HS-5 (cell line): ENCODE data around the gene TPTE.
"Not testable (repeated sequence)": the region's sequence is repeated elsewhere in the genome, so short reads cannot be mapped to it uniquely, and the experiment has no call there.

Source experiments
- DNase-seq: peaks from one replicate; pipeline ENCODE4 v3.0.0-alpha.2; 2012; ENCODE audit warnings: low read depth

The TPTE gene

GRCh38 chr21:10521091-10521598, at the start of gene TPTE:
Gene TPTE, plus strand, starts transcription at chr21:10521583. Its CDS starts 17,141 bp downstream, at chr21:10538724.
- no peak for DNase-seq

- DNase-seq: not testable (repeated sequence)
These were observed 49.4 kb upstream of the TPTE start for GRCh38 chr21:10471999-10472398.

- not testable (repeated sequence) for DNase-seq
These were observed 43.6 kb upstream of the TPTE start for GRCh38 chr21:10477794-10478193.

GRCh38 chr21:10479875-10480274, 41.5 kb upstream of the TPTE start:
- not testable (repeated sequence) for DNase-seq

GRCh38 chr21:10484864-10485263, 36.5 kb upstream of the TPTE start:
- not testable (repeated sequence) for DNase-seq

GRCh38 chr21:10490453-10490852, 30.9 kb upstream of the TPTE start:
- not testable (repeated sequence) for DNase-seq

- no peak for DNase-seq
These were observed 10.3 kb upstream of the TPTE start for GRCh38 chr21:10511116-10511515.

GRCh38 chr21:10516889-10517288, 4.5 kb upstream of the TPTE start:
- not testable (repeated sequence) for DNase-seq

- DNase-seq: not testable (repeated sequence)
These were observed 3.5 kb upstream of the TPTE start for GRCh38 chr21:10517904-10518303.

GRCh38 chr21:10521835-10522500, 585 bp downstream of the TPTE start:
- DNase-seq: not testable (repeated sequence)

- DNase-seq: no peak
These were observed 18.6 kb downstream of the TPTE start for GRCh38 chr21:10539956-10540355.

GRCh38 chr21:10544376-10544775, 23.0 kb downstream of the TPTE start:
- not testable (repeated sequence) for DNase-seq

- DNase-seq: not testable (repeated sequence)
These were observed 26.5 kb downstream of the TPTE start for GRCh38 chr21:10547868-10548267.

GRCh38 chr21:10548331-10548954, 27.1 kb downstream of the TPTE start:
- DNase-seq: not testable (repeated sequence)

- DNase-seq: not testable (repeated sequence)
These were observed 49.4 kb downstream of the TPTE start for GRCh38 chr21:10570803-10571202.

- not testable (repeated sequence) for DNase-seq
These were observed 53.3 kb downstream of the TPTE start for GRCh38 chr21:10574531-10575310.

GRCh38 chr21:10575311-10575667, 53.9 kb downstream of the TPTE start:
- no peak for DNase-seq

GRCh38 chr21:10578910-10579309, 57.5 kb downstream of the TPTE start:
- DNase-seq: not testable (repeated sequence)

- not testable (repeated sequence) for DNase-seq
These were observed 67.7 kb downstream of the TPTE start for GRCh38 chr21:10589115-10589514.

- DNase-seq: not testable (repeated sequence)
These were observed 85.7 kb downstream of the TPTE start for GRCh38 chr21:10607074-10607473.

GRCh38 chr21:10614285-10614684, 92.9 kb downstream of the TPTE start:
- DNase-seq: not testable (repeated sequence)

- DNase-seq: not testable (repeated sequence)
These were observed 94.7 kb downstream of the TPTE start for GRCh38 chr21:10616061-10616460.

GRCh38 chr21:10616535-10616934, 95.2 kb downstream of the TPTE start:
- DNase-seq: no peak
